H9 (cell line): ENCODE results near the gene AFAP1L1. TPM values are rescaled to one million over a fixed set of nuclear protein-coding genes. Genes with fewer than 3 reads are reported as not detected.

Experiments used
- DNase-seq: peaks from one replicate; pipeline ENCODE4 v3.0.0-alpha.2; 2017
- H2AFZ ChIP-seq: one replicate; pipeline ENCODE4 v1.6.1; 2013; ENCODE audit warnings: mild to moderate bottlenecking, low read length, control low read depth, moderate library complexity
- H2AK5ac ChIP-seq: 2 replicates; pipeline ENCODE4 v1.6.1; 2013; ENCODE audit warnings: low read length, control low read depth, mixed read lengths; ENCODE audit not compliant: insufficient read length
- H2BK120ac ChIP-seq: one replicate; pipeline ENCODE4 v1.6.1; 2013; ENCODE audit warnings: low read depth, mild to moderate bottlenecking, low read length, control low read depth, inconsistent platforms; ENCODE audit not compliant: poor library complexity, severe bottlenecking
- H2BK12ac ChIP-seq: 2 replicates; pipeline ENCODE4 v1.6.1; 2013; ENCODE audit warnings: low read length, control low read depth, mixed read lengths, low read depth; ENCODE audit not compliant: insufficient read length
- H2BK15ac ChIP-seq: 2 replicates; pipeline ENCODE4 v1.6.1; 2013; ENCODE audit warnings: low read depth, low read length, control low read depth
- H2BK20ac ChIP-seq: one replicate; pipeline ENCODE4 v1.6.1; 2013; ENCODE audit warnings: low read depth, mild to moderate bottlenecking, low read length, control low read depth, inconsistent platforms; ENCODE audit not compliant: poor library complexity, severe bottlenecking
- H2BK5ac ChIP-seq: 2 replicates; pipeline ENCODE4 v1.6.1; 2013; ENCODE audit warnings: low read length, control low read depth, mixed read lengths; ENCODE audit not compliant: insufficient read length
- H3K14ac ChIP-seq: 2 replicates; pipeline ENCODE4 v1.6.1; 2013; ENCODE audit warnings: low read length, control low read depth; ENCODE audit not compliant: insufficient read depth
- H3K18ac ChIP-seq: 2 replicates; pipeline ENCODE4 v1.6.1; 2013; ENCODE audit warnings: low read depth, mild to moderate bottlenecking, mixed read lengths, low read length, control low read depth; ENCODE audit not compliant: insufficient read length
- H3K23ac ChIP-seq: 2 replicates; pipeline ENCODE4 v1.6.1; 2013; ENCODE audit warnings: low read length, control low read depth, mixed read lengths, low read depth; ENCODE audit not compliant: insufficient read length
- H3K23me2 ChIP-seq: 2 replicates; pipeline ENCODE4 v1.6.1; 2013; ENCODE audit warnings: low read depth, mild to moderate bottlenecking, mixed read lengths, low read length, control low read depth; ENCODE audit not compliant: insufficient read length, poor library complexity, severe bottlenecking
- H3K27ac ChIP-seq: 2 replicates; pipeline ENCODE4 v1.5.1; 2013; ENCODE audit warnings: low read length, control low read depth, mixed read lengths, low read depth; ENCODE audit not compliant: insufficient read length
- H3K27me3 ChIP-seq: 2 replicates; pipeline ENCODE4 v1.6.1; 2013; ENCODE audit warnings: low read length, control low read depth, inconsistent platforms; ENCODE audit not compliant: insufficient read depth
- H3K4ac ChIP-seq: 2 replicates; pipeline ENCODE4 v1.6.1; 2013; ENCODE audit warnings: low read depth, mild to moderate bottlenecking, control low read depth, inconsistent platforms, low read length, moderate library complexity
- H3K4me1 ChIP-seq: 2 replicates; pipeline ENCODE4 v1.6.1; 2013; ENCODE audit warnings: low read length, control low read depth, inconsistent platforms; ENCODE audit not compliant: insufficient read depth
- H3K4me2 ChIP-seq: 2 replicates; pipeline ENCODE4 v1.6.1; 2013; ENCODE audit warnings: low read length, control low read depth, mixed read lengths; ENCODE audit not compliant: insufficient read length, insufficient read depth
- H3K56ac ChIP-seq: 2 replicates; pipeline ENCODE4 v1.6.1; 2013; ENCODE audit warnings: low read depth, mild to moderate bottlenecking, mixed read lengths, low read length, control low read depth; ENCODE audit not compliant: insufficient read length
- H3K79me1 ChIP-seq: 2 replicates; pipeline ENCODE4 v1.6.1; 2013; ENCODE audit warnings: low read depth, mild to moderate bottlenecking, moderate library complexity, low read length, control low read depth, inconsistent platforms; ENCODE audit not compliant: insufficient read depth, poor library complexity, severe bottlenecking
- H3K79me2 ChIP-seq: 2 replicates; pipeline ENCODE4 v1.6.1; 2013; ENCODE audit warnings: low read length, control low read depth, inconsistent platforms; ENCODE audit not compliant: insufficient read depth
- H3K9ac ChIP-seq: 2 replicates; pipeline ENCODE4 v1.6.1; 2013; ENCODE audit warnings: low read length, control low read depth, mixed read lengths; ENCODE audit not compliant: insufficient read length; ENCODE audit errors: extremely low read depth
- H3K9me3 ChIP-seq: one replicate; pipeline ENCODE4 v1.6.1; 2013; ENCODE audit warnings: low read depth, low read length, inconsistent platforms; ENCODE audit not compliant: control insufficient read depth
- H3T11ph ChIP-seq: one replicate; pipeline ENCODE4 v1.6.1; 2013; ENCODE audit warnings: mild to moderate bottlenecking, low read length, control low read depth, inconsistent platforms
- H4K20me1 ChIP-seq: one replicate; pipeline ENCODE4 v1.6.1; 2013; ENCODE audit not compliant: control insufficient read depth, insufficient read length, insufficient read depth
- H4K5ac ChIP-seq: 2 replicates; pipeline ENCODE4 v1.6.1; 2013; ENCODE audit warnings: low read depth, mild to moderate bottlenecking, mixed read lengths, low read length, control low read depth; ENCODE audit not compliant: insufficient read length
- H4K8ac ChIP-seq: replicated peaks from 2 replicates; pipeline ENCODE4 v1.6.1; 2013; ENCODE audit warnings: low read length, control low read depth, mixed read lengths, low read depth; ENCODE audit not compliant: insufficient read length
- H4K91ac ChIP-seq: 2 replicates; pipeline ENCODE4 v1.6.1; 2013; ENCODE audit warnings: low read depth, mild to moderate bottlenecking, moderate library complexity, mixed read lengths, low read length, control low read depth; ENCODE audit not compliant: insufficient read length
- H3K27ac Mint-ChIP-seq, 3 experiments: 2 replicates in 2 of 3; 3 replicates in 1 of 3; pipeline ENCODE4 v1.8.0; 2020 to 2021; ENCODE audit warnings: mixed read lengths in 3 of 3, mild to moderate bottlenecking in 1 of 3, moderate library complexity in 1 of 3
- H3K27me3 Mint-ChIP-seq: 2 replicates; pipeline ENCODE4 v1.8.0; 2021; ENCODE audit warnings: low read depth, mild to moderate bottlenecking, moderate library complexity, mixed read lengths
- H3K36me3 Mint-ChIP-seq, 3 experiments: 2 replicates in 2 of 3; 3 replicates in 1 of 3; pipeline ENCODE4 v1.8.0; 2020 to 2021; ENCODE audit warnings: low read depth in 3 of 3, mixed read lengths in 3 of 3; ENCODE audit not compliant: insufficient read depth in 1 of 3
- H3K4me1 Mint-ChIP-seq, 2 experiments: 2 replicates each; pipeline ENCODE4 v1.8.0; 2020; ENCODE audit warnings: mixed read lengths in 2 of 2
- H3K4me3 Mint-ChIP-seq, 2 experiments: 2 replicates in 1 of 2; 3 replicates in 1 of 2; pipeline ENCODE4 v1.8.0; 2020 to 2021; ENCODE audit warnings: mild to moderate bottlenecking in 2 of 2, mixed read lengths in 2 of 2, moderate library complexity in 1 of 2
- H3K9me3 Mint-ChIP-seq, 2 experiments: 2 replicates in 1 of 2; 3 replicates in 1 of 2; pipeline ENCODE4 v1.8.0; 2020; ENCODE audit warnings: mild to moderate bottlenecking in 2 of 2, mixed read lengths in 2 of 2, moderate library complexity in 1 of 2
- WGBS: extraction: QIAGEN DNeasy Blood & Tissue Kit; methylation state at CpG from one replicate; pipeline ENCODE4 v1.1.7; 2013; ENCODE audit warnings: missing lambda C conversion rate, low lambda C conversion rate, mixed read lengths; ENCODE audit not compliant: insufficient read length; ENCODE audit errors: extremely low coverage; 5-methylcytosine and 5-hydroxymethylcytosine counted together
- total RNA-seq: library from RNA; stranded (reverse); gene quantifications from 2 replicates; pipeline ENCODE4 v1.2.1, GENCODE V29; 2021
- TF ChIP-seq, protein P1 (sequence below): fragments of 200-600 bp; sonication (generic); conservative IDR thresholded peaks from 3 replicates; pipeline ENCODE4 v1.8.0; 2021; ENCODE audit warnings: antibody characterized with exemption, mild to moderate bottlenecking

The AFAP1L1 gene
- total RNA-seq, 1 experiment from 2014 or later, result 1.8 TPM

DNA sequence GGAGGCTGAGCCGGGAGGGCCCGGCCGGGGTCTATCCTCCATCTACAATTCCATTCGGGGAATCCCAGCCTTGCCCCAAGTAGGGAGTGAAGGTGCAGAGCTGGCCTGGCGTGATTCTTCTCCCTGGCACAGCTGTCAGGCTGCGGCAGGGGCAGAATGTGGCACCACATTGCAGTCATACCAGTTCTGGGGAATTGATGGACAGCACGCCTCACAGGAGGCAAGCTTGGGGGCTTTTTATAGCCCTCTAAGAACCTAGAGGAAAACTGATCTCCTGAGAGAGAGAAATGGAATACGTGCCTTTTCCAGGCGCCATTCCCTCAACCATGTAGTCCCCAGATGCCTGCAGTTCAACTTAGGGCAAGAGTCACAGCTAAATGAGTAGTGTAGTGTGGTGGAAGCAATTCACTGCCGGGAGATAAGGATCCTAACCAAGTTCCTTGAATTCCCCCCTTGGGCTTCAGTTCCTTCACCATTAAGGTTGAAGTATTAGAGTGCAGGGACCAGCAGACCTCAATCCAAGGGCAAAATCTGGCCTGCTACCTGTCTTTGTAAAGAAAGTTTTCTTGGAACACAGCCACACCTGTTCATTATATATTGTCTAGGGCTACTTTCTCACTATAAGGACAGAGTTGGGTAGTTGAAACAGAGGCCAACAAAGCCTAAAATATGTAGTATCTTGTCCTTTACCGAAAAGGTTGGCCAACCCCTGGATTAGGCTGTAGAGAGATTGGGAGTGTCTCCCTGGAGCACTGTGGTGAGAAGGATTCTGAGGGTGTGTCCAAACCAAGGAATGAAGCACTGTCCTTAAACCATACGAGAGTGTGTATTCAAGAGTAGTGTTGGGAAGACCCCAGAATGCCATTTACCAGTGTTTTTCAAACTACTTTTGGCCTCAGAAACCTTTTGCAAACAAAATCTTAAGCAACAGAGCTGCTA, 10.6 kb downstream of the AFAP1L1 start:
- Histone ChIP-seq H3K9me3 (no peaks in the 10 kb centered on the region), H2AFZ (no peak overlapping the region), H3K9ac (no peak overlapping the region), H3K27me3 (no peaks in the 10 kb centered on the region), H3K79me2 (no peaks in the 10 kb centered on the region), H3K4ac (no peak overlapping the region), H2BK12ac (no peak overlapping the region), H3K56ac (no peak overlapping the region), H3K27ac (no peak overlapping the region), H2BK20ac (no peak overlapping the region), H4K5ac (no peak overlapping the region), H2BK5ac (no peak overlapping the region), H4K20me1 (no peaks in the 10 kb centered on the region), H3T11ph (no peak overlapping the region), H3K79me1 (no peaks in the 10 kb centered on the region), H4K8ac (no peak overlapping the region), H2BK120ac (no peak overlapping the region), H3K23me2 (no peaks in the 10 kb centered on the region), H3K4me1 (no peaks in the 10 kb centered on the region), H4K91ac (no peak overlapping the region), H3K4me2 (no peak overlapping the region), H3K18ac (no peak overlapping the region), H2AK5ac (no peak overlapping the region), H2BK15ac (no peak overlapping the region), H3K23ac (no peak overlapping the region), H3K14ac (no peak overlapping the region)
- no peaks in the 10 kb centered on the region; a peak in 1 of 5 replicates for H3K9me3 Mint-ChIP-seq
- peaks cover 8 to 15% of the 10 kb centered on the region in 2 experiments for H3K4me1 Mint-ChIP-seq
- no peak overlapping the region for H3K4me3 Mint-ChIP-seq
- H3K36me3 Mint-ChIP-seq, result no peaks in the 10 kb centered on the region
- peak overlapping the region in 1 of 3 experiments; percentile 21; a peak in 1 of 7 replicates for H3K27ac Mint-ChIP-seq
- no peak for DNase-seq
- no CpG with 5 or more reads among the region's 12 CpGs for WGBS
- peaks cover 18% of the 10 kb centered on the region for H3K27me3 Mint-ChIP-seq
- TF ChIP-seq, protein P1, sequence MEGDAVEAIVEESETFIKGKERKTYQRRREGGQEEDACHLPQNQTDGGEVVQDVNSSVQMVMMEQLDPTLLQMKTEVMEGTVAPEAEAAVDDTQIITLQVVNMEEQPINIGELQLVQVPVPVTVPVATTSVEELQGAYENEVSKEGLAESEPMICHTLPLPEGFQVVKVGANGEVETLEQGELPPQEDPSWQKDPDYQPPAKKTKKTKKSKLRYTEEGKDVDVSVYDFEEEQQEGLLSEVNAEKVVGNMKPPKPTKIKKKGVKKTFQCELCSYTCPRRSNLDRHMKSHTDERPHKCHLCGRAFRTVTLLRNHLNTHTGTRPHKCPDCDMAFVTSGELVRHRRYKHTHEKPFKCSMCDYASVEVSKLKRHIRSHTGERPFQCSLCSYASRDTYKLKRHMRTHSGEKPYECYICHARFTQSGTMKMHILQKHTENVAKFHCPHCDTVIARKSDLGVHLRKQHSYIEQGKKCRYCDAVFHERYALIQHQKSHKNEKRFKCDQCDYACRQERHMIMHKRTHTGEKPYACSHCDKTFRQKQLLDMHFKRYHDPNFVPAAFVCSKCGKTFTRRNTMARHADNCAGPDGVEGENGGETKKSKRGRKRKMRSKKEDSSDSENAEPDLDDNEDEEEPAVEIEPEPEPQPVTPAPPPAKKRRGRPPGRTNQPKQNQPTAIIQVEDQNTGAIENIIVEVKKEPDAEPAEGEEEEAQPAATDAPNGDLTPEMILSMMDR, result no peak
